NCI-H510A treated with DMSO at 0.1 percent for 48 hours (cell line): Measurements from ENCODE around the gene EPM2AIP1.
"Not testable (repeated sequence)": the region's sequence is repeated elsewhere in the genome, so short reads cannot be mapped to it uniquely, and the experiment has no call there.

ENCODE experiments used
- DNase-seq: peaks from one replicate; lab custom pipeline; 2025; lab: John Stamatoyannopoulos, UW

The EPM2AIP1 gene

DNA sequence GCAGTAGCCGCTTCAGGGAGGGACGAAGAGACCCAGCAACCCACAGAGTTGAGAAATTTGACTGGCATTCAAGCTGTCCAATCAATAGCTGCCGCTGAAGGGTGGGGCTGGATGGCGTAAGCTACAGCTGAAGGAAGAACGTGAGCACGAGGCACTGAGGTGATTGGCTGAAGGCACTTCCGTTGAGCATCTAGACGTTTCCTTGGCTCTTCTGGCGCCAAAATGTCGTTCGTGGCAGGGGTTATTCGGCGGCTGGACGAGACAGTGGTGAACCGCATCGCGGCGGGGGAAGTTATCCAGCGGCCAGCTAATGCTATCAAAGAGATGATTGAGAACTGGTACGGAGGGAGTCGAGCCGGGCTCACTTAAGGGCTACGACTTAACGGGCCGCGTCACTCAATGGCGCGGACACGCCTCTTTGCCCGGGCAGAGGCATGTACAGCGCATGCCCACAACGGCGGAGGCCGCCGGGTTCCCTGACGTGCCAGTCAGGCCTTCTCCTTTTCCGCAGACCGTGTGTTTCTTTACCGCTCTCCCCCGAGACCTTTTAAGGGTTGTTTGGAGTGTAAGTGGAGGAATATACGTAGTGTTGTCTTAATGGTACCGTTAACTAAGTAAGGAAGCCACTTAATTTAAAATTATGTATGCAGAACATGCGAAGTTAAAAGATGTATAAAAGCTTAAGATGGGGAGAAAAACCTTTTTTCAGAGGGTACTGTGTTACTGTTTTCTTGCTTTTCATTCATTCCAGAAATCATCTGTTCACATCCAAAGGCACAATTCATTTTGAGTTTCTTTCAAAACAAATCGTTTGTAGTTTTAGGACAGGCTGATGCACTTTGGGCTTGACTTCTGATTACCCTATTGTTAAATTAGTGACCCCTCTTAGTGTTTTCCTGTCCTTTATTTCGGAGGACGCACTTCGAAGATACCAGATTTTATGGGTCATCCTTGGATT lies 674 bp upstream of the EPM2AIP1 start, which contains the start of gene MLH1:
Gene MLH1 (plus strand): TSS at position 193 of the 958 bp plus-strand sequence. CDS start 30 bp downstream, at position 223.
- no peak for DNase-seq

DNA sequence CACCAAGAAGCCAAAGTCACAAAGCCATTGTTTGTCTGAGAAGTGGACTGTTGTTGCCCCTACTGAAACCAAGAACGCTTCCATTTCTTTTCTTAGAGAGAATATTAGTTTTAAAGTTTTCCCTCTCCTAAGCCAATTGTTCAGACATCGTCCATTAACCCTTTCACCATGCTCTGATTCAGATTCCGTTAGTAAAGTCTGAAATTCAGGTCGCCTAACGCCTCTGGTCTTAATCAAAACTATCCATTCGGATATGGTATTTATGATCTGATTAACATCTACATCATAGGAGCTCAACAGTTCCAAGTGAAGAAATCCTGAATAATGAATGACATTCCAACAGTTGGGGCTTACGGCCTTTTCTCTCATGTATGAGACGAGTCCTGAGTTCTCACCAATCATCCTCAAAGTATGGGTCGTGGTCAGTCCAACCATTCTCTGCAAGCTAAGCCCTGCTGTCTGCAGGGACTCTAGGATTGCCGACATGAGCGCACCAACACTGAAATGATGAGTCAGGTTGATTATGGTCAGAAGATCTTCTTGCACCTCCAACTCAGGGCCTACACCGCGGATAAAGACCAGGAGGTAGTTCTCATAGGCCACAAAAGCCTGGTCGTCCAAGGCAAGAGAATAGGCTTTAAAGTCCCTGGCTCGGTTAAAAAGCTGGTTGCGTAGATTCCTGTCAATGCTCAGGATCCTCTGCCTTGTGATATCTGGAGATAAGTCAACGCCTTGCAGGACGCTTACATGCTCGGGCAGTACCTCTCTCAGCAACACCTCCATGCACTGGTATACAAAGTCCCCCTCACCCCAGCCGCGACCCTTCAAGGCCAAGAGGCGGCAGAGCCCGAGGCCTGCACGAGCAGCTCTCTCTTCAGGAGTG lies 767 bp downstream of the EPM2AIP1 start:
- DNase-seq: no peak

DNA sequence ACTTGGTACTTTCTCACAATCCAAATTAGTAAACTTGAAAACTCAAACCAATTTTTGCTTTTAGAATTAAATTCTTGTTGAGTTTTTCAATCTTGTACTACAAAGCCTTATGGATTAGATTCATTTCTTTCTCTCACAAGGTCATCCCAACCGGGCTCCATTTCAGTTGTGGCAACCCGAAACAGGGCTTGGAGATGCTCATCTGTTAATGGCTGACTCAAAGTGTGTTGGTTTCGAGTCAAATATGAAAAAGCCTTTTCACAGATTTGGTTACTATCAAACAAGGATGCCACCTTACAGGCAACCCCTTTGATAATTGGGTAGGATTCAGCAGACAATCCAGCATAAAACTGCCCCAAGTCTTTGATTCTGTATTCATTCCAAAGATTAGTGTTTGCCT lies 1.8 kb downstream of the EPM2AIP1 start:
- DNase-seq: no peak

DNA sequence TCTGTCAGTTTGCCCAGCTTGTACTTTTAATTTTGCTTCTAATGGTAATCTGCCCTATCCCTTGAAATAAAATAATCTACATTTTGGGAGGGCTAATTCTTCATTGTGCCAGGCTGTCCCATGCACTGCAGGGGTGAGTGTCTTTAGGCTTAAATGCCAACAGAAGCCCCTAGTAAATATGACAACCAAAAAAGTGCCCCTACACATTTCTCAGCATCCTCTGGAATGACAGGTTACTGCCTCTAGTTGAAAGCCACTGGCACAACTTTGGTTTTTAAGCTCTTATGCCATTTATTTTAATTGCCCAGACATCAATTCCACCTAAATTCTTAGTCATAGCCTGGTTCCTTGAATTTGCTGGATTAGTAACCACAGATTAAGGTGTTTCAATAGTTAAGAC lies 3.4 kb downstream of the EPM2AIP1 start:
- no peak for DNase-seq

DNA sequence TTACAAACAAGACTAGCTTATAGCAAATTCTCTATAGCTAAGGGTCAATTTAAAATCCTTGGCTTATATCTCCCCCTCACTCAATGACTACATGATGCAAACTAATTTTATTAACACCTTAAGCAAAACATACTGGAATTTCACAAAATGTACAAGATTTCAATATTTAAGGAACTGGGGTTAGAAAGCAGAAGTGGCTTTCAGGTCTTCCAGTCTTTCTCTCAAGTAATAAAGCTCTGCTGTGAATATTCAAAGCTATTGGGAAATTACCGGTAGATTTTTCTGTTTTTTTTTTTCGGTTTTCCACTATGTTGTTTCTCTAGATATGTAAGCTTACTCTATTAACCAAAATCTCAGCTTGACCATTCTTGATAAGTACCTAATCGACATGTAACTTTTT lies 3.9 kb downstream of the EPM2AIP1 start:
- no peak for DNase-seq

DNA sequence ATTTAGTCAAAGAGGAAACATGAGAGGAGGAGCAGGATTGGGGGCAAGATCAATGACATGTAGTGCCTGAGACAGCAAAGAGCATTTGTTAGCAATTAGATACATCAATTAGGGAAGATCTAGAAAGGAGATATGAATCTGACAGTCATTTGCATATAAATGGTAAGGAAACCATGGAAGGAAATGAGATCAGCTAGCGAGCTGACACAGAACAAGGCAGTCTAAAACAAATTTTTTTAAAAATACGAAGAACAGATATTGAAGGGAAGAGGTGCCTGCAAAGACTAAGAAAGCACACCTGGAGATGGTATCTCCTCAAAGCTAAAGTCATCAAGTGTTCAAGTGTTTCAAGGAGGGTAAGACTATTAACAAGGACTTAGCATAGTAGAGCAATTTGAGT lies 4.6 kb downstream of the EPM2AIP1 start:
- DNase-seq: no peak

DNA sequence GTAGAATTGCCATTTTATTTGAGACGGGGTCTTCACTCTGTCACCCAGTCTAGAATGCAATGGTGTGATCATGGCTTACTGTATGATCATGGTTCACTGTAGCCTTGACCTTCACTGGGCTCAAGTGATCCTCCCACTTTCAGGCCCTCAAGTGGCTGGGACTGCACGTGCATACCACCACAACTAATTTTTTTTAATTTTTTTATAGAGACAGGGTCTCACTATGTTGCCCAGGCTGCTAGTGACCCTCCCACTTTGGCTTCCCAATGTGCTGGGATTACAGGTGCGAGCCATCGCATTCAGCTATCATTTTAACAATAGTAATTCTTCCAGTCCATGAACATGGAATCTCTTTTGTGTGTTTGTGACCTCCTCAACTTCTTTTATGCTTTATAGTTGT lies 11.9 kb downstream of the EPM2AIP1 start:
- DNase-seq: no peak

DNA sequence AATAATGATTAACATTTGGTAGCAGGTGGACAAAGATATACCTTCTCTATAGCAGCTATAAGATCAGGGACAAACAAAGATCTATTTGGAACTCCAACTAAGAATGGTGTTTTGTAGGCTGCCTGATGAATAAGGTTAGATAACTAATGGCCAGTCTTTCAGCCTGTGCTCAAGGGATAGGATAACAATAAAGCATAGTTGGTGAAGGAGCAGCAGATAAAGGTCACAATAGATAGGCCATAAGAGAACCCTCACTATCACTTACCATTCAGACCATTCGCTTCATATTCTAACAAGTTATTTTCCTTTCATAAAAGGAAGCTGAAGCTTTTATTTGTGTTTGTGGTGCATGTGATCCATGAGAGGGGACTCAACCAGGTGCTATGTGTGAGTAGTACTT lies 19.8 kb downstream of the EPM2AIP1 start:
- DNase-seq: no peak

DNA sequence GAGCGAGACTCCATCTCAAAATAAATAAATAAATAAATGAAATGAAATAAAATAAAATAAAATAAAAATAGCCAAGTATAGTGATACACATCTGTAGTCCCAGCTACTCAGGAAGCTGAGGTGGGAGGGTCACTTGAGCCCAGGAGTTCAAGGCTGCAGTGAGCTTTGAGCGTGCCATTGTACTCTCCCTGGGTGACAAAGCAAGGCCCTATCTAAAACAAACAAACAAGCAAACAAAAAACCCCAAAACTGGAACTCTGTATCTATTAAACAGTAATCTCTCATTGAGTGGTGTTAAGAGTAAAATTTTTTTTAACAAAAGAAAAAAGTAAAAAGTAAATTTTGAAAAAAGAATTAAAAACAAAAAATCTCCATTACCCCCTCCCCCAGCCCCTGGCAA lies 20.8 kb downstream of the EPM2AIP1 start:
- no peak for DNase-seq

DNA sequence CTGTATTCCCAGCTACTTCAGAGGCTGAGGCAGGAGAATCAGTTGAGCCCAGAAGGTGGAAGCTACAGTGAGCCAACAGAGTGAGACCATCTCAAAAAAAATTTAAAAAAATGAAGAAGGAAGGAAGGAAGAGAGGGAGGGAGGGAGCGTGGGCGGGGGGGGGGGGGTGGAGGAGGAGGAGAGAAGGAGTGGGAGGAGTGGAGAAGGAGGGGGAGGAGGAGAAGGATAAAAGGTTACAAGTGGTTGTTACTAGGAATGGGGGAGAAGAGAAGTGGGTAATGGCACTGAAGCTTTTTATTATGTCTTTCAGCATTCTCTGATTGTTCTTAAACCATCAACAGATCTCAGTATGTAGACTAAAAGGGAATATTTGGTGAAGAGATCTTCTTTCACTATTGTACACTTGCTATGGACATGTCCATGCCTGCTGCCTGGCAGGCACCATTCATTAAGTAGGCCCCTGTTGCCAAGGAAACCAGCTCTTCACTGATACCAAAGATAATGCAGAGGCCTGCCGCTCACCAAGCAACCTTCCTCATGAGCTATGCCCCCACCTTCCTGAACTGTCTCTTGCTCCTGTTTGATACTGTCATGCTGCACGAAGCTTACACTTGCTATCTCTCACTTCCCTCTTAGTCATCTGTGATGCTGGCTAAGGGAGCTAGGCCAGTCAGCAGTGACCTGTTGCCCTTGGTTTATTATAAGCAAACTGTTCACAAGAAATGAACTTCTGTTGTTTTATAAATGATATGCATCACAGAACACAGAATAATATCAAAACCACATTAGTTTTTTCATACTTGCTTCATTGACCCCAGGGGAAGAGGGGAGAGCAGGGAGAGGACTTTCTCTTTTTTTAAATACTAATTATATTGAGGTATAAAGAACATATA lies 23.1 kb downstream of the EPM2AIP1 start:
- DNase-seq: peak; percentile 93

DNA sequence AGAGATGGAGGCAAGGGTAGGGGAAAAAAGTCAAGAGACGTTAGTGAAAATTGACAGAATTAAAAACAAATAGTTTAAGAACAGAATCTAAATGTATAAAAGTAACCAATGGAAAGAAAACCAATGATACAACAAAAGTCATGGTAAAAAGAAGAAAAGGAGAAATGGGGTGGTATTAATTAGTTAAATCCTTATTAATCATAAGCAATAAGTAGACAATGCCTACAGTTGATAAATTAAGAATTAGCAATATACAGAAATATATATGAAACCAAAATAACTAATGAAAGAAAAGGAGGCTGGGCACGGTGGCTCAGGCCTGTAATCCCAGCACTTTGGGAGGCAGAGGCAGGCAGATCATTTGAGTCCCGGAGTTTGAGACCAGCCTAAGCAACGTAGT lies 23.8 kb downstream of the EPM2AIP1 start:
- no peak for DNase-seq

DNA sequence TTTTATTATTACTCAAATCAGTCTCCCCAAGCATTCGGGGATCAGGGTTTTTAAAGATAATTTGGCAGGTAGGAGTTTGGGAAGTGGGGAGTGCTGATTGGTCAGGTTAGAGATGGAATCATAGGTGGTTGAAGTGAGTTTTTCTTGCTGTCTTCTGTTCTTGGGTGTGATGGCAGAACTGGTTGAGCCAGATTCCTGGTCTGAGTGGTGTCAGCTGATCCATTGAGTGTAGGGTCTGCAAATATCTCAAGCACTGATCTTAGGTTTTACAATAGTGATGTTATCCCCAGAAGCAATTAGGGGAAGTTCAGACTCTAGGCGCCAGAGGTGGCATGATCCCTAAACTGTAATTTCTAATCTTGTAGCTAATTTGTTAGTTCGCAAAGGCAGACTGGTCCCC lies 27.5 kb downstream of the EPM2AIP1 start:
- peak; percentile 83 for DNase-seq

DNA sequence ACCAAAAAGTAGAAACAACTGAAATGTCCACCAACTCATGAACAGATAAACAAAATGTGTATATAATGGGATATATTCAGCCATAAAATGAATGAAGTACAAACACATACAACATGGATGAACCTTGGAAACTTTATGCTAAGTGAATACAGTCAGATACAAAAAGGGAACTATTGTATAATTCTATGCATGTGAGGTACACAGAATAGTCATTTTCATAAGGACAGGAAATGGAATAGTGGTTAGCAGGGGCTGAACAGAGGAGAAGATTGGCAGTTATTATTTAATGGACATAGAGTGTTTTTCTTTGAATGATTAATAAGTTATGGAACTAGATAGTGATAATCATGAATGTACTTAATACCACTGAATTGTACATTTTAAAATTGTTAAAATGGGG lies 28.1 kb downstream of the EPM2AIP1 start:
- no peak for DNase-seq

DNA sequence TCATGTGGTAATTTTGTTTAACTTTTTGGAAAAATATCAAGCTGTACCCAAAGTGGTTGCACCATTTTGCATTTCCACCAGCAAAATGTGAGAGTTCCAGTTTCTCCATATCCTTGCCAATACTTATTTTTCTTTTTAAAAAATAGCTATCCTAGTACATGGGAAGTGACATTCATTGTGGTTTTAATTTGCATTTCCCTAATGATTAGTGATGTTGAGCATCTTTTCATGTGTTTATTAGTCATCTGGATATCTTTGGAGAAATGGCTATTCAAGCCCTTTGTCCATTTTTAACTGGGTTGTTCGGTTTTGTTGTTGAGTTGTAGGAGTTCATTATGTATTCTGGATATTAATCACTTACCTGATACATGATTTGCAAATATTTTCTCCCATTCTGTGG lies 28.6 kb downstream of the EPM2AIP1 start:
- DNase-seq: no peak

DNA sequence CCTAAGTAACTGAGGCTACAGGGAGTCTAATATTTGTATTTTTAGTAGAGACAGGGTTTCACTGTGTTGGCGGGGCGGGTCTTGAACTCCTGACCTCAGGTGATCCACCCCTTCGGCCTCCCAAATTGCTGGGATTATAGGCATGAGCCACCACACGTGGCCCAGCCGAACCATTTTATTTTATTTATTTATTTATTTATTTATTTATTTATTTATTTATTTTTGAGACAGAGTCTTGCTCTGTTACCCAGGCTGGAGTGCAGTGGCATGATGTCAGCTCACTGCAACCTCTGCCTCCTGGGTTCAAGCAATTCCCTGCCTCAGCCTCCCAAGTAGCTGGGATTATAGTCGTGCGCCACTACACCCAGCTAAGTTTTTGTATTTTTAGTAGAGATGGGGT lies 29.9 kb downstream of the EPM2AIP1 start:
- DNase-seq: not testable (repeated sequence)

DNA sequence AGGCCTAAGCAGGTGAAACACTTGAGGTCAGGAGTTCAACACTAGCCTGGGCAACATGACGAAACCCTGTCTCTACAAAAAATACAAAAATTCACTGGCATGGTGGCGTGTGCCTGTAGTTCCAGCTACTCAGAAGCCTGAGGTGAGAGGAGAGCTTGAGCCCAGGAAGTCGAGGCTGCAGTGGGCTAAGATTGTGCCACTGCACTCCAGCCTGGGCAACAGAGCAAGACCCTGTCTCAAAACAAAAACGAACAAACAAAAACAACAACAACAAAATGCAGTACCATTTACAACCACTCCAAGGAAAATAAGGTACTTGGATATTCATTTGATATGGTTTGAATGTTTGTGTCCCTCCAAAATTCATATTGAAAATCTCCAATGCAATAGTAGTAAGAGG lies 32.4 kb downstream of the EPM2AIP1 start:
- DNase-seq: no peak

DNA sequence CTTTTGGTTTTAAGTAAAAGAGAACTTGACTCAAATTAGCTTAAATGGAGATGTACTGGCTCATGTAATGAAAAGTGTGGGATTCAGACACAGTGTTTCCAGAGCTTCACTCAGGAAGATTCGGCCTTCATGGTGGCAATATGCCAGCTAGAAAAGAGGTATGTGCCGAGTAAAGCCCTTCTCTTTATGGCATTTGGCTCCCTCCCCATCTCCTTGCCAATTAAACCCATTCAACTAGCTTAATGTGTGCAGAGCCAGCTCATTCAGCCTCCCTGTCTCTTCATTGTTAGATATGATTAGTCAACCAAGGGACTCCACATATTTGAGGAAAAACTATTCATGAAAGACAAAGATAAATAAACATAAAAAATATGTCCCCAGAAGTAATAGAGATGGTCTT lies 33.1 kb downstream of the EPM2AIP1 start:
- no peak for DNase-seq

DNA sequence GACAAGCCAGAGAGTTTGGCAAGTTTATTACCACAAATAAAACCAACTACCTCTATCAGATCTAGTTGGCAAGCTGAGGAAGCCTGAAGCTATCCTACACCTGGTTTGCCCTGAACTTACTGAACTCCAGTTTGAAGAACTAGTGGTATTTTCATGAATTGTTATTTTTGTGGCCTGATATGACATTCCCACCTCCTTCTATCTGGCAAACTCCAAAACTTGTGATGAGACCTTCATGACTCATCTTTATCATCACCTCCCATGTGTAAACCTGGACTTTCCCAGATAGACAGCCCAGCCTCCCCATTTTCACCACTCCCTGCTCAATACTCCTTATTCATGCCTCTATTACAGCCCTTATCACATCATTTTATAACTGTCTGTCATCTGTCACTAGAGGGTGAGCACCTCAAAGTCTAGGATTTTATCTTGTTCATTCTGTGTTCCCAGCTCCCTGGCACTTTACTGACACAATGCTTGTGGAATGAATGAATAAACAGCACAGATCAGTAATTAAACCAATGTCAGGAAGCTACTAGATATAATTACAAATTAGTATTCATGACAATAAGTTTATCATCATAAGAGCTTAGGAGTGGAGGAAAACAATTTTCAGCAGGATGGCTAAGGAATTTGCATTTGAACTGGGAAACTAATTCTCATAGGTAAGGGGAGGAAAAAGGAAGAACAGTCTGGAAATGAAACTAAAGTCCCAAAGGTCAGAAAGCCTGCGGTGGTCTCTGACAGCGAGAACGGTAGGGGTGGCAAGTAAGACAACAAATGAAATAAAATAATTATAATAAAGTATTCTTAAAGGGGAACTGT lies 34.9 kb downstream of the EPM2AIP1 start:
- no peak for DNase-seq

DNA sequence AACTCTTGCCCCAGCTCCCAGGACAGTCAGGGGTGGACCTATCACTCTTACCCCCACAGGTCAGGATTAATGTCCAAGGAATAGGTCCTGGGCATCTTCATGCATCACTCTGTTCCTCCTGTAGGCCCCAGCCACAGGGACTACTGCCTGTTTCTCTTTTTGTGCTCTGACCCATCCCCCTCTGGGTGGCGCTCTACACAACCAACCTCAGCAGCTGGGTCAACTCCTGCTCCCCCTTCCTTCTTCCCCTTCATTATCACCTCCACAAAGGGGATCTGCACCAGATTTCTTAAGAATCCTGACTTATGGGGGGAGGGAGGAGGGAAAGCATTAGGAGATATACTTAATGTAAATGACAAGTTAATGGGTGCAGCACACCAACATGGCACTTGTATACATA lies 35.9 kb downstream of the EPM2AIP1 start:
- DNase-seq: no peak

DNA sequence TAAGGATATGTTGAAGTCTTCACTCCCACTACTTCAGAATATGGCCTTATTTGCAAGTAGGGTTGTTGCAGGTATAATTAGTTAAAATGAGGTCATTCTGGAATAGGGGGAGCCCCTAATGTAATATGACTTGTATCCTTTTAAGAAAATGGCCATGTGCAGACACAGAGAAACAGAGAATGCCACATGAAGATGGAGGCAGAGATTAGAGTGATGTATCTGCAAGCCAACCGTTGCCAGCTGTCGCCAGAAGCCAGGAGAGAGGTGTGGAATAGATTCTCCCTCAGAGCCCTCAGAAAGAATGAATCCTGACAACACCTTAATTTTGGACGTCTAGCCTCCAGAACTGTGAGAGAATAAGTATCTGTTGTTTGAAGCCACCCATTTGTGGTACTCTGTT lies 36.8 kb downstream of the EPM2AIP1 start:
- no peak for DNase-seq
